Sciatic nerve (tissue), 2 donors: ENCODE measurements around the gene ZNF865. TPM values are rescaled to one million over a fixed set of nuclear protein-coding genes. Genes with fewer than 3 reads are reported as not detected.

Experiments
- ATAC-seq: fragments of 200-7000 bp; cut with Tn5 transposase; one replicate; pipeline ENCODE4 v1.9.1; 2020; ENCODE audit warnings: mild to moderate bottlenecking, moderate library complexity
- DNase-seq: peaks from one replicate; pipeline ENCODE4 v3.0.0-alpha.2; 2020; ENCODE audit warnings: low spot score
- intact Hi-C: fragments of 100-400 bp; cut with DNase I; formaldehyde crosslinking; loops from one replicate; pipeline ENCODE4 v1.14.2; 2022
- total RNA-seq: library from RNA; stranded (reverse); fragmentation: NEBNext Ultra II Directional; extraction: Animal tissue kit (Norgen Biotek cat#: 25700); gene quantifications from one replicate; pipeline ENCODE4 v1.2.1, GENCODE V29; 2021
- donor health status: DM: no; HTN: no; CAD: no.
- donor health status: DM: no; HTN: no; CAD: no.

Gene ZNF865
- total RNA-seq, 1 donor from 2014 or later, result 15.9 TPM

DNA sequence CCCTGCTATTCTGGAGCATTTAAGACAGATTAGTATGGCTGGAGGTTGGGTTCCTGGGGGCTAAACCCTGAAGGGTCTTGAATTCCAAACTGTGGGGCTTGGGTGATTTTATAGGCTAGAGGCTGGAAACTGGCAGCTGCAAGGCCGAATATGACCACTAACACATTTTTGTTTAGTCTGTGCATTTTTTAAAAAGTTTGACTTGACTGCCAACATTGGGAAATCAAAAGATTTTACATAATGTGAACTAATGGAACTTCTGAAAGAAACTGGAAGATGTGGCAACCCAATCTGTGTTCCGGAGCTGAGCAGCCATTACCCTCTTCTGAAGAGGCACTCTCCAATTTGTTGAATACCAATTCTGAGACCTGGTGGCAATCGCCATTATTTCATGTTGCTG, 13.8 kb downstream of the ZNF865 start:
- ATAC-seq (no peak), DNase-seq (no peak)
- intact Hi-C loops, result no loop called here

DNA sequence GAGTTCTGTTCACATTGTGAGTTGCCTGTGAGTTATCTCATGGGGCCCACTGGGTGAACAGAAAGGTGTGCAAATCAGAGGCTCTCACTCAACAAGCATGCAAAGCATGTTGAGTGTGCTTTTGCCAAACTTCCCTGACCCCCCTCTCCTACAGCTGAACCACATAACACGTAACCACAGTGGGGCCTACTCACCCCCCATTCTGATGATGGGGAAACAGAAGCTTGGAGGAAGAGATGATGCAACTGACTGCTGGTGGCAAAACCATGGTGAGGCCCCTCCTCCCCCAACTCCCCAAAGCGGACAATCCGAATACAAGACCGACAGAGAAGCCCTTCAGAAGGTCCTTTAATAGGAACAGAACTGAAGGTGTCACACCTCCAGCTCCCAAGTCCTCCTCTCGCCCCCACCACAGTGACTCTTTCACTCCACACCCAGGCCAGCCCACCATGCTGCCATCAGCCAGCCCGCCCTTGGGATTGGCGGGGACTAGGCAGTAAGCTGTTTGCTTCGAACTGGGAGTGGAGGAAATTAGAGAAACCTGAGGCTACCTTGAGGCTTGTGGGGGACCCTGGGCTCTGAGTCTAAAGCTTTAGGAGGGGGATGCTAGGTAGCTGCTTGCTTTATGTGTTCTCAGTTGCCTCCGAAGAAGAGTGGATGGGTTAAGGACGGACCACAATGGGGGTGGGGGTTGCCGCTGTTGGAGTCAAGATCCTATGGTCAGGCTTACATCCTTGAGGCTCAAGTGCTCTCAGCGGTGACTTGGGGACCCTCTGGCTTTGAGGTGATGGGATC, 15.2 kb downstream of the ZNF865 start:
- intact Hi-C loops, result no loop called here
- DNase-seq, result no peak
- ATAC-seq, result no peak

DNA sequence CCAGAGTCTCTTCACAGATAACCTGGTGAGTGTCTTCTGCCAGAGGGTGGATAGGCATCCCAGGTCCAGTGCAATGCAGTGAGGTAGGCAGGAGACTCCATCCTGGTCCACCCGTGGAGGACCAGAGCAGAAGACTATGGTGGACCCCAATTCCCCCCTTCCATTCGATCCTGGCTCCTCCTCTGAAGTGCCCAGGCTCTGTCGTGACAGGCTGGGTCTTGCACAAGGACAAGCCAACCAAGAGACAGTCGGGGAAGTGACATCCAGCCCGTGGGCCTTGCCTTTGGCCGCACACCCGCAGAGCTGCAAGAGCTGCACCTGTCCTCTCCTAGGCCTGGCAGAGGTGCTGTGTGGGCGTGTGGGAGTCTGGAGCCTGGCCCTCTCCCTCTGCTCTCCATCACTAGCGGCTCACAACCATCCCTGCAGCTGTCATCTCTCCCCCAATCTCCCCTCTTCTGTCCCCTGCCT, 15.8 kb downstream of the ZNF865 start:
- DNase-seq (no peak), ATAC-seq (no peak)
- intact Hi-C loops, result no loop called here

DNA sequence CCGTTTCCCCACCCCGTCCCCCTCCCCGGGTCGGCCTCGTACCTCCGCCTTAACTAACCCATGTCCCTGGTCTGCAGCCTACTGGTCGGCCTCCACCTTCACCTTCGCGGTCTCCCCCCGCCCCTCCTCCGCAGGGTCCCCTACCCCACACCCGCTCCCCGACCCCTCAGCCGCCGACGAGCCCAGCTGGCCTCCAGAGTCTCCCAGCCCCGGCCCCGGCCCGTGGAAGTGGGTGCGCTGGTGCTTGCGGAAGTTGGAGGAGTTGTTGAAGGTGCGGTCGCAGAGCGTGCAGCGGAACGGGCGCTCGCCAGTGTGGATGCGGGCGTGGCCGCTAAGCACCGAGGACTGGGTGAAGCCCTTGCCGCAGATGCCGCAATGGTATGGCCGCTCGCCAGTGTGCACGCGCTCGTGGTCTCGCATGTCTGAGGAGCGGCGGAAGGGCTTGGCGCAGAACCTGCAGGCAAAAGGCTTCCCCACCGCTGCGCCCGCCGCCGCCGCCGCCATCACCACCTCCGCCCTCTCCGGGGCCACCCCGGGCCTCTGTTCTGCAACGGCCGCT, 16.3 kb downstream of the ZNF865 start:
- intact Hi-C loops, result no loop called here
- ATAC-seq (no peak), DNase-seq (peak; percentile 68)

DNA sequence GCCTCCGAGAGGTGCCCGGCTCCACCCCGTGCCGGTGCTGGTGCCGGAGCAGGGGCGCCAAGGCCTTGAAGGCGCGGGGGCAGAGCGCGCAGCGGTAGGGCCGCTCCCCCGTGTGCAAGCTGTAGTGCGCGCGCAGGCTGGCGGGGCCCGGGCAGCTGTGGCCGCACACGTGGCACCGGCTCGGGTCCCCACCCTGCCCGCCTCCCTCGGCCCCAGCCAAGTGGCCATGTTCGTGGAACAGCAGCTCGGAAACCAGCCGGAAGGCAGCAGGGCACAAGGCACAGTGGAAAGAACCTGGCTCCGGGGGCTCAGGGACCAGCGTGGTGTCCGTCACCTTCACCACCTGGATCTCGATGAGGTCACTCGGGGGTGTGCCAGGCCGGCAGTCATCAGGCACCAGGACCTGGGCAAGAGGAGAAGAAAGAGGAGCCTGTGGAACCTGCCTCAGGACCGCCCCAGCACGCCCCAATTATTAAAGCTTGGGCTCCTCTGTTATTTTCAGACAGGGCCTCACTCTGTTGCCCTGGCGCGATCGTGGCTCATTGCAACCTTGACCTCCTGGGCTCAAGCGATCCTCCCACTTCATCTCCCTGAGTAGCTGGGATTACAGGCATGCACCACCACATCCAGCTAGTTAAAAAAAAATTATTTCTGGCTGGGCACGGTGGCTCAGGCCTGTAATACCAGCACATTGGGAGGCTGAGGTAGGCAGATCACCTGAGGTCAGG, 17.0 kb downstream of the ZNF865 start:
- intact Hi-C loops, result no loop called here
- DNase-seq, result peak; percentile 59
- ATAC-seq, result no peak

DNA sequence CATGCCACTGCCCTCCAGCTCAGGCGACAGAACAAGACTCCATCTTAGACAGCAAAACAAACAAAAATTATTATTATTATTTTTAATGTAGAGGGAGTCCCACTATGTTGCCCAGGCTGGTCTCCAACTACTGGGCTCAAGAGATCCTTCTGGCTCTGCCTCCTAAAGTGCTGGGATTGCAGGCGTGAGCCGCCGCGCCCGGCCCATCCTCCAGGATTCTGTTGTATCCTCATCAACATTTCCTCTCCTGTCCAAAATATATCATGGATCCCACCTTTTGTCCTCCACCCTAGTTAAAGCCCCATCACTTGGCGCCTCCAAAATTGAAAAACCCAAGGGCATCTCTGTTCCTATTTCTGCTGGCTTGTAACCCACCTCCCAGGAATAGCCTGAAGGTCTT, 17.7 kb downstream of the ZNF865 start:
- no peak for ATAC-seq
- intact Hi-C loops, result no loop called here
- peak; percentile 56 for DNase-seq

DNA sequence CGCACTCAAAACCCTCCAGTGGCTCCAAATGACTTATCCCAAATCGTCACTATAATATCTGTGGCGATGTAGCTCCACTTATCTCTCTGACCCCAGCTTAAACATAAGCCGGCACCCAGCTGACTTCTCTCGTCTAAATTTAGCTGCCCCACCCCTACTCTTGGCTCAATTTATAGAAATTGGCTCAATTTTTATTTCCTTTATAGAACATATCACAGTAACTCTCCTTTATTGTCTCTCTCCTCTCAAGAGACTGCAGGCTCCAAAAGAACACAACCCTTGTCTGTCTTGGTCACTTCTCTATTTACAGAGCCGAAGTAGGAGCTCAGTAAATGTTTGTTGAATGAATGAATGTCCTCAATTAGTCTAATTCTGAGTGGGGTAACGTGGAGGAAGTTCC, 18.1 kb downstream of the ZNF865 start:
- DNase-seq, result no peak
- ATAC-seq, result no peak
- intact Hi-C loops, result no loop called here

DNA sequence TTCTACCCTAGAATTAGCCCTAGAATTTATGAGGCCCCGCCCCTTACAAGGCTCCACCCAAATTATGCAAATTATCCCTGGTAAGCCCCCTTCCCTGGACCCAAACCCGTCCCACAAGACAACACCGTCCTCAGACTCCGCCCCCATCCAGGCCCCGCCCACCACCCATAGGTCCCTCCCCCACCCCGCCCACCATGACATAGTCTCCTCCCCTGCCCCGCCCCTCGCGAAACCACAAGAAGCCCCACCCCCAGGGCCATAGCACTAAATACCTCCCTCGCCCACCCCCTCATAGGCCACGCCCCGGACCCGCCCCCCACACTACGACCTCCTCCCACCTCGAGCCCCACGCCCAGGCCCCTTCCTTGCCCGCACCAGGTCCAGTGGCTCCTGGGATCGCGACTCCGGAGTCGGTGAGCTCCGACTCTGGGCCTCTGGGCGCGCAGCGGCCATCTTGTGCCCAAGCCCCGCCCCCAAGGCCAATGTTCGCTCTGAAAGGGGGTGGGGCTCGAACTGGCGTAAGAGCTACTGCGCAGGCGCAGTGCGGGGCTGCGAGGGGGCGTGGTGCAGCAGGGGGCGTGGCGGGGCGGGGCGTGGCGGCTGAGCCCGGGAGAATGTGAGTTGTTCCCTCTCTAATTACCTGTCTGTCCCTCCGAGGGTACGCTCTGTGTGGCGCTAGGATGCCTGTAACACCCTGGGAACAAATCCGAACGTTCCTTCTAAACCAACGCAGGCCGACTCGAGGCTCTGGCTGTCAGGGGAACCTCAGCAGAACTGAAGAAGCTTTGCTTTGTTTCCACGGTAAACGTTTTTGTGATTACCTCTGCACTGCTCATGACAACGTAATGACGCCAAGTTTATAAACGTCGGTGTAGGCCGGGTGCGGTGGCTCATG, 18.9 kb downstream of the ZNF865 start, which contains the start of gene ZNF784:
Gene ZNF784, minus strand, starts transcription at position 458 of the 895 bp plus-strand sequence. Its CDS starts 5 bp downstream, at position 453.
- intact Hi-C loops, result no loop called here
- ATAC-seq, result peak; percentile 97
- DNase-seq, result peak; percentile 96

DNA sequence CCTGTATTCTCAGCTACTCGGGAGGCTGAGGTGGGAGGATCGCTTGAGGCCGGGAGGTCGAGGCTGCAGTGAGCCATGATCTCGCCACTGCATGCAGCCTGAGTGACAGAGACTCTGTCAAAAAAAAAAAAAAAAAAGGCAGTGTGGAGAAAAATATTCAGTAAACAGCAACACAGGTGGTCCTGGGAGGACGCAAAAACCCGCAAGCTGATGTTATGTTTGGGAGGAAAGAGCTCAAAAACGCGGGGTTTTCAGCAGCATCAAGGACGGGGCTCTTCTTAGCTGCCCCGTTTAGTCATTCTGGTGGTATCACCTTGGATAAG, 19.5 kb downstream of the ZNF865 start:
- intact Hi-C loops, result no loop called here
- DNase-seq (no peak), ATAC-seq (no peak)

DNA sequence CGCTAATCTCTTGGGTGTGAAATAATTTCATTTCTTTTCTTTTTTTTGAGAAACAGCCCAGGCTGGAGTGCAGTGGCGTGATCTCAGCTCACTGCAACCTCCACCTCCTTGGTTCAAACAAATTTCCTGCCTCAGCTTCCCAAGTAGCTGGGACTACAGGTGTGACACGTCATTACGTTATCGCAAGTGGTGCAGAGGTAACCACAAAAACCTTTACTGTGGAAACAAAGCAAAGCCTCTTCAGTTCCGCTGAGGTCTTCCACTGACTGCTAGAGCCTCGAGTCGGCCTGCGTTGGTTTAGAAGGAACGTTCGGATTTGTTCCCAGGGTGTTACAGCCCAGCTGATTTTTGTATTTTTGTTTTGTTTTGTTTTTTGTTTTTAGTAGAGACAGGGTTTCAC, 20.9 kb downstream of the ZNF865 start:
- ATAC-seq, result no peak
- intact Hi-C loops, result no loop called here
- no peak for DNase-seq

DNA sequence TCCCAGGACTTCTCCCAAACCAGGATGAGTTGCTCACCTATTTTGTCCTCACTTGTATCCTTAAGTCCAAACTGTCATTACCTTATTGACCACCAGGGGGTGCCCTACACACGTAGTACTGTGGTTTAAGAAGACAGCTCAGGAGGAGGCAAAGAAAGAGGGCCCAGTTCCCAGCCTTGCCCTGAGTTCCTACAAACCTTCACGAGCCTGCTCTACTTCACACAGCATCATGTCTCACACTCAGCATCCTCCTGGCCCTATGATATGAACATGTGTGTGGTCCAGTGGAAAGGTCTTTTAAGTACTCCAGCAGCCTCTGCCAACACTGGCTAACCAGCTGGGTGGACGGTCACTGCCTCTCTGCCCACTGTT, 27.0 kb downstream of the ZNF865 start:
- intact Hi-C loops, result no loop called here
- ATAC-seq, result peak; percentile 65
- peak; percentile 92 for DNase-seq

DNA sequence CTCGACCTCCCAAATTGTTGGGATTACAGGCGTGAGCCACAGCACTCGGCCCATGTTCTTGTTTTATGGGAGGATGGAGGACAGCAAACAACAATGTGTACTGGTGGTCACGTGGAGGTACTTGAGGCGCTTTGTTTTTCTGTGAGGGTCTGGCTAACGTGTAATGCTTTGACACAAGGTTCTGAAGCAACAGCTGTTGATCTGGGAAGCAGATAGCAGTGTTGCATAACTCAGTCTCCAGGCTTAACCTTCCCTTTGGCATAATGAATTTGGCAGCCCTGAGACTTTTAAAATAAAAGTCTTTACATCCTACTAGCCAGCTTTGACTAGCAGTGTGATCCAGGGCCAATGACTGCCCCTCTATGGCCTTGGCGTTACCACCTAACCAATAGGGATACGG, 28.4 kb downstream of the ZNF865 start:
- intact Hi-C loops, result no loop called here

DNA sequence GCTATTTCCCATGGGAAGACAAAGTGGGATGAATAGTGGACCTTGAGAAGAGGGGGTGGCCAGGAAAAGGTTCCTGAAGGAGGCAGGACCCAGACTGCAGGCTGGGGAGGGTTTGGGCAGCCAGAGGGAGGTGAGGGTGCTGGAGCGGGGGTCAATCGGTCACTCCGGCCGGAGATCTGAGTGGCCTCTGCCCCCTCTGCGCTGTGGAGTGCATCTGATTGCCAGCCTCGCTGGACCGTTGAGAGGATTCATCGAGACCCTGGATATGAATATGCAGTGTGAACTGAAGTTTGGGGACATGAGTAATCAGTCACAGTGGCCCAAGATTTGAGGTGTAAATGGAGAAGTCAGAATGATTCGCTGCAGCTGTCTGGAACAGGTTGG, 29.9 kb downstream of the ZNF865 start:
- intact Hi-C loops, result no loop called here
- peak; percentile 4 for ATAC-seq
- DNase-seq, result peak; percentile 61

More for the DNA sequence above, 28.4 kb downstream of the ZNF865 start:
- peak; percentile 13 for ATAC-seq
- no peak for DNase-seq

DNA sequence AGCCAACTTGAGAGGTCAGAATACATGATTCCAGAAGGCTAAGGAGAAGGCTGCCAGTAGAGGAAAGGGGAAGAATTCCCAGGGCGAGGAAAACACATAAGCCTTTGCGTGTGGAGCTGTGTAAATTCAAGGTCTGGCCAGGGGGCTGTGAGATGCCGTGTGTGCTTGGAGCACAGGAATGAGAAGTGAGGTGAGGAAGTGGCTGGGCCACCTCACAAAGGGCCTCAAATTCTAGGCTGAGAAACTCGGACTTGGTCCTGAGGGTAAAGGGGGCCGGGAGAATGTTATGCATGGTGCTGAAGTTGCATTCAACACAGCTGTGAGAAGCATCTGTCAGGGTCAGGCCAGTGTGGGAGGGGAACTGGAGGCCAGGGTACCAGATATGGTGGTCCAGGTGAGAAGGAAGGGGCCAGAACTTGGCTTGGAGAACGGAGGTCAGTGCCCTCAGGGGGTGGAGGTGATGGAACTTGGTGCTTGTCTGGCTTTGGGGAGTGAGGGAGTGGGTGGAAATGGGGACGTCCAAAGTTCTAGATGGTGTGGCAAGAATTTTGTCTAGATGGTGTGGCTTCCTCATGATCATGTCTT, 30.5 kb downstream of the ZNF865 start:
- intact Hi-C loops, result no loop called here
- no peak for ATAC-seq
- DNase-seq, result peak; percentile 54

DNA sequence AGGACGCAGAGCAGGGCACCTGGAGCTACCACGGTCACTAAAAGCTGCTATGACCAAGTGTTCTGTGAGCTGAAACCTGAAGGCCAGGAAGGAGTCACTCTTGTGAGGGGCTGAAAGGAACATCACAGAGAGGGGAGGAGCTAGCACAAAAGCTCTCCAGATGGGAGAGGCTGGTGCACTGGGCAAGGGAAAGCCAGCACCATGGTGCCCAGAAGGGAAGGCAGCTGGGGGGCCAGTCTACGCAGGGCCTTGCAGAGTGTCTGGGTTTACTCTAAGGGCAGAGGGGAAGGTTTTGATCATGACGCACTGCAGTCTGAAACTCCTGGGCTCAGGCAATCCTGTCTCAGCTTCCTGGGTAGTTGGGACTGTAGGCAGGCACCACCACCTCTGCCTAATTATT, 31.3 kb downstream of the ZNF865 start:
- ATAC-seq (no peak), DNase-seq (no peak)
- intact Hi-C loops, result no loop called here

DNA sequence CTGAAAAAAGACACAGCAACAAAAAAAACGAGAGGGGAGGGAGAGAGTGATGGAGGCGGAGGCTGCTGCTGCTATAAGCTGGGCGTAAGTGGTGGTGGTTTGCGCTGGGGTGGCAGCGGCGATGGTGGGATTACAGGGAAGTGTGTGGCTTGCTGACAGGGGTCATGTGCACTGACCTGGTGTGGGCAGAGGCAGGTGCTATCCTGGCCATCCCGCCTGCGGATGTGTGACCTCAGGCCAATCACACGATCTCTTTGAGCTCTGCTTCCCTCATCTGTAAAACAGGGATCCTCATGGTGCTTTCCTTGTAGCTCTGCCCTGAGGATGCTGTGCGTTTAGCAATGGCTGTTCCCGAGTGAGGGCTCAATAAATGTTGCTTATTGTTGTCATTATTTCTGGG, 32.1 kb downstream of the ZNF865 start:
- no peak for ATAC-seq
- intact Hi-C loops, result no loop called here
- DNase-seq, result no peak

DNA sequence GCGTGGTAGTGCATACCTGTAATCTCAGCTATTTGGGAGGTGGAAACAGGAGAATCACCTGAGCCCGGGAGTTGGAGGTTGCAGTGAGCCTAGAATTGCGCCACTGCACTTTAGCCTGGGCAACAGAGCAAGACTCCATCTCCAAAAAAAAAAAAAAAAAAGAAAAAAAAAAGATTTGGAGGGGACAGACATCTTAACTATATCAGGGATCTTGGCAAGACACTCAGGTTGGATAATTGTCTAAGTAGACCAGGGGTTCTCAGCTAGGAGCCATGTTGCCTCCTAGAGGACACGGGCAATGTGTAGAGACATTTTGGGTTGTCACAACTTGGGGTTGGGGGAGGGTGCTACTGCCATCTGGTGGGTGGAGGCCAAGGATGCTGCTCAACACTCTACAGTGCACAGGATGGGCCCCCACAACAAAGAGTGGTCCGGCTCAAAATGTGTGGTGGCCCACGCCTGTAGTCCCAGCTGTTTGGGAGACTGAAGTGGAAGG, 33.5 kb downstream of the ZNF865 start:
- intact Hi-C loops, result no loop called here
- DNase-seq, result no peak
- ATAC-seq, result no peak

DNA sequence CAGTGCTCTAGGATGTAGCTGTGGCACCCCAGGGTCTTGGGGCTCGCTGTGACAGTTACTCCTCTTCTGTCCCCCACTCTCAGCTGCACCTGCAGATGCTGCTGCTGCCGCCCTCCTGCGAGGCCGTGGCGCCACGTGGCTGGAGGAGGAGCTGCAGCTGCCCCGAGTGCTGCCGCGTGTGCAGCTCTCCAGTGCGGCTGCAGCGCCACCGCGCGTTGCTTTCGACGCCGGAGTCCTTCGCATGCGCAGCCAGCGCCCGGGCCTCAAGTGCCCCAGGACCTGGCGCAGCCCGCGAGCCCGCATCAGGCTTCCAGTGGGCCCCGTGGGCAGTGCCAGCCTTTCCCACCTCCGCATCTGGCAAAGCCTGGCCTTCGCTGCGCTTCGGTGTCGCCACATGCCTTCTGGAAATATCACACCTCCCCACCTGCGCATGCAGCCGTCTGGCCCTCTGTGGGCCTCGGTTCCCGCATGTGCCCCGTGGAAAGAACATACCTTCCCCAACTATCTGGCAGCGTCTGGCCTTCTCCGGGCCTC, 34.7 kb downstream of the ZNF865 start:
- intact Hi-C loops, result no loop called here
- DNase-seq (peak; percentile 84), ATAC-seq (peak; percentile 62)
